DOHH2 (cell line): Measurements from ENCODE around the gene DLG5.

Experiments used
- H3F3A ChIP-seq: fragments of 200-600 bp; sonication (generic), shearing (Covaris generic); 2 replicates; pipeline ENCODE4 v1.6.0; 2016; ENCODE audit warnings: antibody characterized with exemption, mild to moderate bottlenecking; ENCODE audit not compliant: control insufficient read depth, insufficient read depth
- H3K27ac ChIP-seq: fragments of 200-600 bp; sonication (generic); 2 replicates; pipeline ENCODE4 v1.5.1; 2014; ENCODE audit warnings: low read depth, mild to moderate bottlenecking, low read length, moderate library complexity
- H3K27me3 ChIP-seq: fragments of 200-600 bp; sonication (generic); 2 replicates; pipeline ENCODE4 v1.6.1; 2014; ENCODE audit warnings: mild to moderate bottlenecking, low read length, mixed read lengths; ENCODE audit not compliant: control insufficient read depth
- H3K36me3 ChIP-seq: fragments of 200-600 bp; sonication (generic); 2 replicates; pipeline ENCODE4 v1.6.1; 2014; ENCODE audit warnings: mild to moderate bottlenecking, low read length, moderate library complexity, mixed read lengths; ENCODE audit not compliant: control insufficient read depth
- H3K4me1 ChIP-seq: fragments of 200-600 bp; sonication (generic); 2 replicates; pipeline ENCODE4 v1.6.1; 2014; ENCODE audit warnings: mild to moderate bottlenecking, low read length, mixed read lengths; ENCODE audit not compliant: control insufficient read depth
- H3K4me2 ChIP-seq: fragments of 200-600 bp; sonication (generic); 2 replicates; pipeline ENCODE4 v1.6.0; 2014; ENCODE audit warnings: mild to moderate bottlenecking, low read length, moderate library complexity
- H3K4me3 ChIP-seq: fragments of 200-600 bp; sonication (generic); 2 replicates; pipeline ENCODE4 v1.5.1; 2014; ENCODE audit warnings: mild to moderate bottlenecking, low read length, mixed read lengths
- H3K79me2 ChIP-seq: fragments of 200-600 bp; sonication (generic); 2 replicates; pipeline ENCODE4 v1.6.1; 2014; ENCODE audit warnings: mild to moderate bottlenecking, low read length, mixed read lengths; ENCODE audit not compliant: control insufficient read depth
- H3K9me2 ChIP-seq: fragments of 200-600 bp; sonication (generic); replicated peaks from 2 replicates; pipeline ENCODE4 v1.6.1; 2014; ENCODE audit warnings: mild to moderate bottlenecking, low read length, mixed read lengths; ENCODE audit not compliant: control insufficient read depth
- H3K9me3 ChIP-seq: fragments of 200-600 bp; sonication (generic); 2 replicates; pipeline ENCODE4 v1.6.1; 2014; ENCODE audit warnings: antibody characterized with exemption, low read length, mixed read lengths; ENCODE audit not compliant: control insufficient read depth, insufficient read depth
- H4K20me1 ChIP-seq: fragments of 200-600 bp; sonication (generic); 2 replicates; pipeline ENCODE4 v1.6.0; 2014; ENCODE audit warnings: low read depth, mild to moderate bottlenecking, antibody characterized with exemption, low read length, moderate library complexity; ENCODE audit not compliant: control insufficient read depth, insufficient read depth
- EZH2phosphoT487 ChIP-seq: fragments of 200-600 bp; sonication (generic); IDR thresholded peaks from 2 replicates; pipeline ENCODE4 v1.6.1; 2017; ENCODE audit warnings: borderline replicate concordance, mild to moderate bottlenecking, antibody characterized with exemption, low read length, moderate library complexity, mixed read lengths
- TF ChIP-seq, protein P1 (sequence below): fragments of 200-600 bp; sonication (generic); IDR thresholded peaks from one replicate; pipeline ENCODE4 v1.5.1; 2014; ENCODE audit warnings: antibody characterized with exemption, mild to moderate bottlenecking, low read depth, low read length; ENCODE audit not compliant: poor library complexity, severe bottlenecking

DLG5 gene

DNA sequence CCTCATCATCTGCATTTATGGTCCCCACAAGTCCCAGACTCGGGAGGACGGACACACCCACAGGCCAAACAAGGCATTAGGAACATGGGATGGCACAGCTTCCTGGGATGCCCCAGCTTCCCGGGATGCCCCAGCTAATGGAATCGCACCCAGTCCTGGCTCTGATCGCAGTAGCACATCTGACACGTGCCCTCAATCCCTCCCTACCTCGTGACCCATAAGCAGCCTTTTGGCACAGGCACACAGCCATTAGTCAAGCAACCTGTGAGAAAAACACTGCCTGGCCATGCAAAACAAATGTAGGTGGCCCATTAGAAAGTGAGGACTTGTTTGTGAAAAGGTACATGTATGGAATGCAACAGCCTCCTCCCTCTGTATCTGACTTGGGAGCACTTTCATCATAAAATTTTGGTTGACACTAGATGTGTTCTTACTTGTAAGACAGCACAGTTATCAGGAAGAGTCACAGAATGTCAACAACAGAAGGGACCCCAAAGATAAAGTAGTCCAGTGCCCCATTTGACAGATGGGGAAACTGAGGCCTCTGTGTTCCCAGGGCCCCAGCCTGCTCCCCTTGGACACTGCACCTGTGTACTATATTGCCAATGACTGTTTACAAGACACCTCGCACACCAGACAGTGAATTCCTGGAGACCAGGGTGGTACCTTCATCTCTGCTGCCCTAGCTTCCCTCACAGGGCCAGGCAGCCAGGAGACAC is 34.4 kb downstream of the DLG5 start:
- TF ChIP-seq, protein P1, sequence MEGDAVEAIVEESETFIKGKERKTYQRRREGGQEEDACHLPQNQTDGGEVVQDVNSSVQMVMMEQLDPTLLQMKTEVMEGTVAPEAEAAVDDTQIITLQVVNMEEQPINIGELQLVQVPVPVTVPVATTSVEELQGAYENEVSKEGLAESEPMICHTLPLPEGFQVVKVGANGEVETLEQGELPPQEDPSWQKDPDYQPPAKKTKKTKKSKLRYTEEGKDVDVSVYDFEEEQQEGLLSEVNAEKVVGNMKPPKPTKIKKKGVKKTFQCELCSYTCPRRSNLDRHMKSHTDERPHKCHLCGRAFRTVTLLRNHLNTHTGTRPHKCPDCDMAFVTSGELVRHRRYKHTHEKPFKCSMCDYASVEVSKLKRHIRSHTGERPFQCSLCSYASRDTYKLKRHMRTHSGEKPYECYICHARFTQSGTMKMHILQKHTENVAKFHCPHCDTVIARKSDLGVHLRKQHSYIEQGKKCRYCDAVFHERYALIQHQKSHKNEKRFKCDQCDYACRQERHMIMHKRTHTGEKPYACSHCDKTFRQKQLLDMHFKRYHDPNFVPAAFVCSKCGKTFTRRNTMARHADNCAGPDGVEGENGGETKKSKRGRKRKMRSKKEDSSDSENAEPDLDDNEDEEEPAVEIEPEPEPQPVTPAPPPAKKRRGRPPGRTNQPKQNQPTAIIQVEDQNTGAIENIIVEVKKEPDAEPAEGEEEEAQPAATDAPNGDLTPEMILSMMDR = no peak
- no peak for TF ChIP-seq EZH2phosphoT487
- Histone ChIP-seq H3K79me2 (no peaks in the 10 kb centered on the region), H4K20me1 (no peaks in the 10 kb centered on the region), H3K36me3 (no peaks in the 10 kb centered on the region), H3K4me1 (no peaks in the 10 kb centered on the region), H3K27me3 (no peaks in the 10 kb centered on the region), H3K9me3 (no peaks in the 10 kb centered on the region), H3K4me3 (no peak overlapping the region), H3F3A (no peaks in the 10 kb centered on the region), H3K9me2 (no peaks in the 10 kb centered on the region), H3K4me2 (no peak overlapping the region), H3K27ac (no peak overlapping the region)

DNA sequence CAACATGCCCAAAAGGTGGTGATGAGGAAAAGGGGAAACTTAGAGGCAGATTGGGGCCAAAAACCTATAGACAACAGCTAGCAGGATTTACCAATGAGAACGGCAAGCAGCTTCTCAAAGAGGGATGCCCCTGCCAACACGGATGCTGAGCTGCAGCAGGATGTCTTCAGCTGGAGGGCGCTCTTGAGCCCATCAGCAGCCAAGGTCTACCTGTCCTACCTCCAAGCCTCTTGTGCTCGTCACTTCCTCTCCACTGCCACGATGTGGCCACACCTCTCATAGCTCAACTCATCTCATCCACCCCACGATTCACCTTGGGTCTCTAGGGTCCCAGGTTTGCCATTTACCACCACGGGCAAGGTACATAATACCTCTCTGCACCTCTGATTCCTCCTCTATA is 36.5 kb downstream of the DLG5 start:
- no peaks in the 10 kb centered on the region for H3K9me2 ChIP-seq
- no peaks in the 10 kb centered on the region for H3K27me3 ChIP-seq
- H3K4me2 ChIP-seq = no peak overlapping the region
- no peaks in the 10 kb centered on the region for H3K36me3 ChIP-seq
- no peaks in the 10 kb centered on the region for H3K4me1 ChIP-seq
- H3K9me3 ChIP-seq = no peaks in the 10 kb centered on the region
- H3K79me2 ChIP-seq = no peaks in the 10 kb centered on the region
- no peaks in the 10 kb centered on the region for H4K20me1 ChIP-seq
- H3F3A ChIP-seq = no peaks in the 10 kb centered on the region
- no peak overlapping the region for H3K4me3 ChIP-seq
- TF ChIP-seq, protein P1 = peak; percentile 45
- TF ChIP-seq EZH2phosphoT487 = no peak
- no peak overlapping the region for H3K27ac ChIP-seq

DNA sequence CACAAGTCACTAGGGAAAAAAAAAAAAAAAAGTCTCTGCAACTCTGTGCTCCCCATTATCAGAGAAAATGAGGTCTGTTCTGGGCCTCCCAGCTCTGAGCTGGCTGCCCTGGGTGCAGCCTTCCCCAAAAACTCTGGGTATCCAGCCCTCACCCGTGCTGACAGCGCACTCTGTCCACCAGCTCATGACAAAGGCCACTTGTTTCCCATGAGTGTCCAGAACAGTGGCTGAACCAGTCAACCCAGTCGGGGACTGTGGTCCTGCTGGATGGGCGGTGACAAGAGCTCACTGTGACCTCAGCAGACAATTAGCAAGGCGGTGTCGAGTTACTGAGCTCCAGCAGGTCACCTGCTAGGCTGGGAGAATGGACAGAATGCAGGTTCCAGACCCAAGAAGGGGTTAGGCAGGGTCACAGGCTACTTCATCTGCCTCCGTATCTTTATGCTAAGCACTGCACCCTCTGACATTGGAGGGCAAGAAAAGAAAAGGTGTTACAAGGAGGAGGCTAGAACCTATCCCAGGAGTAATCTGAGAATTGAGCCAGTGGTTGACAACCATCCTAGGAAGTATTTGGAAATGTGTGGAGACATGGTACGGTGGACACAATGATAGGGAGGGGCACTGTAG is 37.2 kb downstream of the DLG5 start:
- Histone ChIP-seq H3K4me3 (no peak overlapping the region), H3K27me3 (no peaks in the 10 kb centered on the region), H4K20me1 (no peaks in the 10 kb centered on the region), H3F3A (no peaks in the 10 kb centered on the region), H3K4me2 (no peak overlapping the region), H3K36me3 (no peaks in the 10 kb centered on the region), H3K79me2 (no peaks in the 10 kb centered on the region), H3K9me3 (no peaks in the 10 kb centered on the region), H3K9me2 (no peaks in the 10 kb centered on the region), H3K4me1 (no peaks in the 10 kb centered on the region), H3K27ac (no peak overlapping the region)
- TF ChIP-seq, protein P1 = no peak
- TF ChIP-seq EZH2phosphoT487 = no peak
